Erythroblast (primary cell): ENCODE measurements around the gene GSTA5.

Experiments
- GATA1 ChIP-seq: IDR thresholded peaks from 2 replicates; pipeline ENCODE4 v1.6.1; 2011; ENCODE audit warnings: low read depth, mild to moderate bottlenecking, control low read depth, low read length, moderate library complexity
- POLR2A ChIP-seq: IDR thresholded peaks from 2 replicates; pipeline ENCODE4 v1.6.1; 2011; ENCODE audit warnings: mild to moderate bottlenecking, low read length

- TF ChIP-seq POLR2A (no peak), GATA1 (no peak)
Measured at GRCh38 chr6:52834481-52834880, 6.1 kb downstream of the GSTA5 start.
